KOPT-K1 (cell line): ENCODE data around the gene CFAP221.
"Not testable (repeated sequence)": the region's sequence is repeated elsewhere in the genome, so short reads cannot be mapped to it uniquely, and the experiment has no call there.

Source experiments
- H3K27ac ChIP-seq: fragments of 200-600 bp; sonication (generic); 2 replicates; pipeline ENCODE4 v1.5.1; 2016; ENCODE audit warnings: antibody characterized with exemption, mild to moderate bottlenecking, low read depth, low read length; ENCODE audit not compliant: poor library complexity, severe bottlenecking
- H3K36me3 ChIP-seq: fragments of 200-600 bp; sonication (generic); 2 replicates; pipeline ENCODE4 v1.5.1; 2017; ENCODE audit warnings: antibody characterized with exemption, mild to moderate bottlenecking, low read length, moderate library complexity; ENCODE audit not compliant: insufficient read depth
- H3K9me3 ChIP-seq: fragments of 200-600 bp; sonication (generic); 2 replicates; pipeline ENCODE4 v1.5.1; 2017; ENCODE audit warnings: antibody characterized with exemption, low read length, mild to moderate bottlenecking; ENCODE audit not compliant: insufficient read depth, poor library complexity, severe bottlenecking

Gene CFAP221

DNA sequence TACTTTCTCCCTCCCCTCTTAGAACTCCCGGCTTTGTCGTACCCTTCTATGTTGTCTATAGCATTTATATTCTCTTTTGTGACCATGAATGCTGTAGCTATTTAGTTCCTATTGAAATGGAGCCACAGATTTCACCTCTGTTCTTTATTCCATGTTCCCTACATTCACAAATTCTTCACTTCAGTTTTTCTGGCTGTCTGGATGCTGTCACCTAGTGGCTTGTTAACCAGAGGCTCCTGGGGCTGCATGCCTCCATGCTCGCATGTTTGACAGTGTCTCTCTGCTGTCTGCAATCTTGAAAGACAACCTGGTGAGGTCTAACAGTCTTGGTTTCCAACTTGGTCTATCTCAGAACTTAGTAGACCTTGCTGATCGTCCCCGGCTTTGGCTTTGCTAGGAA, 48.2 kb downstream of the CFAP221 start:
- no peak overlapping the region for H3K27ac ChIP-seq
- no peaks in the 10 kb centered on the region for H3K36me3 ChIP-seq
- H3K9me3 ChIP-seq = no peaks in the 10 kb centered on the region

DNA sequence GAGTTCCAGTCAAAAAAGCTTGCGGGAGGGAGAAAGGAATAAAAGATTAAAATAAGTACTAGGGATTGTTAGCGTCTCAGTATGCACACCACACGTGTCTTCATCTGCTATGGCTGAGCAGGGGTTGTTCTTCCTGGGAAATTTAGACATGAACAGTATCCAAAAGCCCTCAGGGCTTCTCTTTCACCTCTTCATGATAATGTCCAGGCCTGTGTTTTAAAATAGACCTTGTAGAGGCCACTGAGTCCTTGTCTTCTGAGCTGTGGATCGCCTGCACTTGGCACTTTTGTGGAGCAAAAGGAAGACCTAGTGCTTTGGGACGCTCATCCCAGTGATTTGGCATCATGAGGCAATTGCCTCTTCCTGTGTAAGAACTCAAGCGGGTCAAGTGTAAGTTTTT, 52.4 kb downstream of the CFAP221 start:
- Histone ChIP-seq H3K27ac (no peak overlapping the region), H3K36me3 (no peaks in the 10 kb centered on the region), H3K9me3 (no peaks in the 10 kb centered on the region)

DNA sequence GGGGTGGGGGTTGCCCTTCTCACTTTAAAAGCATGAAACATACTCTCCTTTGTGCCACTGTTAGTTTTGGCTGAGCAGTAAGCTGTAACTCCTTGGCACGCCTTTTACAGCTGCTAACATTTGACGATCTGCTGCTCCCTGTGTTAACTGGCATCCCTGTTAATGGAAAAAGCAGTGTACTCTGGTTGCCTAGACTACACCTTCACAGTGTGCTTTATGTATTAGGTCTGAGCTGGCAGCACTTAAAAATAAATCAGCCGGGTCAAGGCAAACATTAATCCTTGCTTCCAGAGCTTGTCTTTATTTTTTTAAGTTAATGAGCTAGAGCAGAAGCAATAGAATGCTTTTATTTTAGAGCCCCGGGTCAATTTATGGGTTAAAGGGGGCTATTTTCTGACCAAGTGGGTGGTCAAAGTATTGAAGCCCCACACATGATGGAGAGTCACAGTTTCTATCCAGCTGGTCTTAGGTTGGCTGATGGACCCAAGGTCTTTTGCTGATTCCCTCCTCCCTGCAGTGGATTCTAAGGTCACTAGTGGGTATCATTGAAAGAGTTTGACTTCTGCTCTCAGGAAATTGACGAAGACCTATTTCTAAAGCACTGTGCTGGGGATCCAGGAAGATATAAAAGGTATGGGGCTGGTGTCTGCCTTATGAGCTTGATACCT, 54.5 kb downstream of the CFAP221 start:
- Histone ChIP-seq H3K36me3 (no peaks in the 10 kb centered on the region), H3K27ac (no peak overlapping the region), H3K9me3 (no peaks in the 10 kb centered on the region)

DNA sequence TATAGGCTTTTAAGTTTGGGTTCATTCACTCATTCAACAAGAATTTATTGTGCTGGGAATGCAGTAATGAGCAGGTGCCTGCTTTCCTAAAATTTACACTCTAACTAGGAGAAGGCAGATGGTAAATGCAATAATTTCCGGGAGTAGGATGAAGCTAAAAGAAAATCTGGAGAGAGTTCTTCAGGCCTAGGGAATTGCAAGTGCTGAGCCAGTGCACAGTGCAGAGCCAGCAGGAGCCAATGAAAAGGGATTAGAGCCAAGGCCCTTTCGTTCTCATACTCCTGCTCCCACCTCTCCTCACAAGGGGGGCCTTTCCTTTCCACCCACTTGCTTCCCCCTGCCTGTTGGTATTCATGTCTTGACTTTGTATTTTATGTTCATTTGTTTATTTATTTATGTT, 55.1 kb downstream of the CFAP221 start:
- no peak overlapping the region for H3K27ac ChIP-seq
- no peaks in the 10 kb centered on the region for H3K36me3 ChIP-seq
- H3K9me3 ChIP-seq = no peaks in the 10 kb centered on the region

DNA sequence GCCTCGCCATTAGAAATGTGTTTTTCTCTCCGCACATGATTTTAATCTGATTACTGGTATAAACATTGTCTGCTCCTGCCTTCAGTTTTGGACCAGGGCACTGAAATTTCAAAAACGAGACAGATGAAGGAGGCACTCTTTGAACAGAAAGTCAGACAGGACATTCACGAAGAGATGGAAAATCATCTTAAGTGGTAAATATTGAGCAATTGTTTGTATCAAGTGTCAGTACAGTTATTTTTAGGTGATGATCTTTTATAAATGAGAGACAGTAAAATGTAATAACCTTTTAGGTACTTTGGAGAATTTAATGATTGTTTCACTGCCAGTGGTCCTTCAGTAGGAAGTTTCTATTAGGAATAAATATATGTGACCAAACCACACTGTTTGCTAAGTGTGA, 60.8 kb downstream of the CFAP221 start:
- Histone ChIP-seq H3K9me3 (no peaks in the 10 kb centered on the region), H3K27ac (no peak overlapping the region), H3K36me3 (no peaks in the 10 kb centered on the region)

DNA sequence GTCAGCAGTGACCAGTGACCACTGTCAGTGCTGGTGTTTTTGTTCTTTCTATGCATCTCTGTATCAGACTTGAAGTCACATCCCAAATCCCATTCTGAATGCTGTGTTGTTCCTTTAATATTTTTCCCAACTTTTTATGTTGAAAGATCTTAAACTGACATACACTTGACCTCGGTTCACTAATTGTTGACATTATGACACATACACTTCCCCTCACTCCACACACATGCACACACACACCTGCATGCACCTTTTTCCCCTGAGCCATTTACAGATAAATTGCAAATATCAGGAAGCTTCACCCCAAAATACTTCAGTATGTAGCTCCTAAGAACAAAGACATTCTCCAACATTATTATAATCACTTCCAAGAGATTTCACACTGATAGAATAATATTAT, 62.4 kb downstream of the CFAP221 start:
- H3K36me3 ChIP-seq = no peaks in the 10 kb centered on the region
- H3K27ac ChIP-seq = no peak overlapping the region
- no peaks in the 10 kb centered on the region for H3K9me3 ChIP-seq

DNA sequence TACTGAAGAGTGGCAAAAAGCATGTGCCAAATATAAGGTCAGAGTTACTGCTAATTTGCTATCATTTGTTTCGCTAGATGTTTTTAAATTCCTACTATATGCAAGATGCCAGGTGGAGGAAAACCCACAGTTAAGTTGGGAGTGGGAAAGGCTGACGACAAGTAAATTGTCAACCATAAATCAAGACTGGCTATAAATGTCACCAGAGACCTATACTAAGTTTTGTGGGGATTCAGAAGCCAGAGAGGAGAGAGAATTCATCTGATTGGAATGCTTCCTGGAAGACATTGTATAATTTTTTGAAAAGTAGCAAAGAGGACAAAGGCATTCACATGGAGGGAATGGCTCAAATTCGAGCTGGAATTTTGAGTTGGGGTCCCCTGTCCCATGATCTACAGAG, 64.3 kb downstream of the CFAP221 start:
- Histone ChIP-seq H3K27ac (no peak overlapping the region), H3K9me3 (peaks cover 5% of the 10 kb centered on the region), H3K36me3 (no peaks in the 10 kb centered on the region)

DNA sequence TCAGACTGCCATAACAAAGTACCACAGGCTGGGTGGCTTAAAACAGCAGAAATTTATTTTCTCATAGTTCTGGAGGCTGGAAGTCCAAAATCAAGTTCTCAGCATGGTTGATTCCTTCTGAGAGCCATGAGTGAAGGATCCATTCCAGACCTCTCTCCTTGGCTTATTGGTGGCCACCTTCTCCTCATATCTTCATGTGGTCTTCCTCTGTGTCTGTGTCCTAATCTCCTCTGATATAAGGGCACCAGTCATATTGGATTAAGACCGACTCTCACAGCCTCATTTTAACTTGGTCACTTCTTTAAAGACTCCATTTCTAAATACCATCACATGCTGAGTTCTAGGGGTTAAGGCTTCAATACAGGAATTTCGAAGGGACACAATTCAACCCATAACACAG, 65.1 kb downstream of the CFAP221 start:
- Histone ChIP-seq H3K9me3 (peaks cover 13% of the 10 kb centered on the region), H3K36me3 (no peaks in the 10 kb centered on the region), H3K27ac (no peak overlapping the region)

DNA sequence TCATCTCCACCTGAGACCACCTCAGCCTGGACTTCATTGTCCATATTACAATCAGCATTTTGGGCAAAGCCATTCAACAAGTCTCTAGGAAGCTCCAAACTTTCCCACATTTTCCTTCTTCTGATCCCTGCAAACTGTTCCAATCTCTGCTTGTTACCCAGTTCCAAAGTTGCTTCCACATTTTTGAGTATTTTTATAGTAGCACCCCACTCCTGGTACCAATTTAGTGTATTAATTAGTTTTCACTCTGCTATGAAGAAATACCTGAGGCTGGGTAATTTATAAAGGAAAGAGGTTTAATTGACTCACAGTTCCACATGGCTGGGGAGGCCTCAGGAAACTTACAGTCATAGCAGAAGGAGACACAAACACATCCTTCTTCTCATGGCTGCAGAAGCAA, 69.9 kb downstream of the CFAP221 start:
- not testable (repeated sequence) for H3K36me3 ChIP-seq, H3K27ac ChIP-seq
- H3K9me3 ChIP-seq = peaks cover 26% of the 10 kb centered on the region

DNA sequence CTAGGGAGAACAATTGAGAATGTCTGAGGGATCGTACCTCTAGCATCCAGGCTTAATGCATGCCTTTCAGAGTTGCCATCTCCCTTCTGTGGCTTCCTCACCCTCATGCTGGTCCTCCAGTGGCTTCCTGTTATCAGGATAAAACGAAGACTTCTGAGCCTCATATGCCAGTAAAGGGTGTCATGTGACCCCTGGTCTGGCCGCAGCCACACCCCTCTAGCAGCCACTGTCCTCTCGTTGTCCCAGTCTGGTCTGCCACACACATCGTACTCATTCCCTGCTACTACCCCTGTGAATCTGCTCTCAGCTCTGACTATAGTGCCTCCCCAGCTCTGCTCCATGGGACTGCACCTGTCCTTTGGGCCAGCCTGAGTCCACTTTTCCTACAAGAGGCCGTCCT, 72.2 kb downstream of the CFAP221 start:
- H3K9me3 ChIP-seq = peaks cover 26% of the 10 kb centered on the region
- no peak overlapping the region for H3K27ac ChIP-seq
- H3K36me3 ChIP-seq = no peaks in the 10 kb centered on the region

DNA sequence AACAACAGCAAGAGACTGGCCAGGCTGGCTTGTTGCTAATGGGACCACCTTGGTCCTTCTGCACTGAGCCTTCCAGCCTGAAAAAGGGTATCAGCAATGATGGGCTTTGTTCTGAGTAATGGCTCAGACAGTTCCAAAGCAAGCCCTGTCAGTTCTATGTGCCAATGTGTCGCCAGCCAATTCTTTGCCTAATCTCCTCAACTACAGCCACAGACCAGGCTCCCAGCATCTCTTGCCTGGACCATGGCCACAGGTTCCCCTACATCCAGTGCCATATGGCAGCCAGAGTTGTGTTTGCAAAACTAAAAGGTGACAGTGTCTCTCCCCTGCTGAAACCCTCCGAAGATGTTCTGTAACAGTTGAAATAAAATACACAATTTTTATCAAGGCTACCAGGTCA, 73.2 kb downstream of the CFAP221 start:
- peaks cover 26% of the 10 kb centered on the region for H3K9me3 ChIP-seq
- H3K27ac ChIP-seq = no peak overlapping the region
- no peaks in the 10 kb centered on the region for H3K36me3 ChIP-seq

DNA sequence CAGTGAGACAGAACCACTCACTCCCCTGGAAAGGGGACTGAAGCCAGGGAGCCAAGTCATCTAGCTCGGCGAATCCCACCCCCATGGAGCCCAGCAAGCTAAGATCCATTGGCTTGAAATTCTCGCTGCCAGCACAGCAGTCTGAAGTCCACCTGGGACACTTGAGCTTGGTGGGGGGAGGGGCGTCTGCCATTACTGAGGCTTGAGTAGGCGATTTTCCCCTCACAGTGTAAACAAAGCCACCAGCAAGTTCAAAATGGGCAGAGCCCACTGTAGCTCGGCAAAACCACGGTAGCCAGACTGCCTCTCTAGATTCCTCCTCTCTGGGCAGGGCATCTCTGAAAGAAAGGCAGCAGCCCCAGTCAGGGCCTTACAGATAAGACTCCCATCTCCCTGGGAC, 74.5 kb downstream of the CFAP221 start:
- peaks cover 18% of the 10 kb centered on the region for H3K9me3 ChIP-seq
- H3K27ac ChIP-seq, H3K36me3 ChIP-seq: not testable (repeated sequence)

DNA sequence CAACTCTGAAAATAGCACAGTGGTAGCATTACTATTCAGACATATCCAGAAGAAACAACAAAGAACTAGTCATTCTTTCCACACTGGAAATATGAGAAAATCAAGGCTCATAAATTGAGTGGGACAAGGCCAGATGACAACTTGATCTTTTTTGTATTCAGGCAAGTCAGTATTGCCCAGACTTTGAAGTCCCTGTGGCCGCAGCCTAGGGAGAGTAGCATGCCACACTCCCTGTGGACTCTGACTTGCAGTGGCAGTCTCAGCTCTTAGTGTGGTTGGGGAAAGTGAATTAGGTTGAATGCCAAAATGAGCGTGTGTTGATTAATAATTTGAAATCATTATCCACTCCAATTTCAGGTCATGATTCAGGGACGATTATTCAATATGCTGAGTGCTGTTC, 81.0 kb downstream of the CFAP221 start:
- no peak overlapping the region for H3K27ac ChIP-seq
- no peaks in the 10 kb centered on the region for H3K9me3 ChIP-seq
- no peaks in the 10 kb centered on the region for H3K36me3 ChIP-seq

DNA sequence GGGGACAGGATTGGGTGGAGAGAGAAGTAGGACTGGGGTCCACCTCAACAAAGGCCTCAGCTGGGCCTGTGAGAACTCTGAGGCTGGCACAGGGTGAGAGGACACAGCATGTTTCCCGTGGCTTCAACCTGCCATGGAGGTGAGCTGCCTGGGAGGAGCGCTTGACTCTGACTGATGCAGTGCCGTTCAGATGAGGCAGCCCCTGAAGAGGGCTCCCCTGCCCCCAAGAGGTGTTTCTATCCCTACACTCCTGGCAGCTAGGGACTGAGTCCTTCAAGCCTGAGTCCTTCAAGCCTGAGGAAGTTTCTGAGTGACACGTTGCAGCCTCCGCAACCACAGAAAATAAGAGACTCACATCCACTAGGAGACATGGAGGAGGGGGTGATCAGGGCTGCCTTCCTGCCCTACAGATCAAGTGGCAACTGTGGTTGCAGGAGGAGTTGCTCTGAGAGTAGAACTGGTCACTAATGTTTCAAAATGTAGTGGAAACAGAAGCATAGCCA, 85.1 kb downstream of the CFAP221 start:
- H3K36me3 ChIP-seq = no peaks in the 10 kb centered on the region
- H3K27ac ChIP-seq = no peak overlapping the region
- no peaks in the 10 kb centered on the region for H3K9me3 ChIP-seq

DNA sequence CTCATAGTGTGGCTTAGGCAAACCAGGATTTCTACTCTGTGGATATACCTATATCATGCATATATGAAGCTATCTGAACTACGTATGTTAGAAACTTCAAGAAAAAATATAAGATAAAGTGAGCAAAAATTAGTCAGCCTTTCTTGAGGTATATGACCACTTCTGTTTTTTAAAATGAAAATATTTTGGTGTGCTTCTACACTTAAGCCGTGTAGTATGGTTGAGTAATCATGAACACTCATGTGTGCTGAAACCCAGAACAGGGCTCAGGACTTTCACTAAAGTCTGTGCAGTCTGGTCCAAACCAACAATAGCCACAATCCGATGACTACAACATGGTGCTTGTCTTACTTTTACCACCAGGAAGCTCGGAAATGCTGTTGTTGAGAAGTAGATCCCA, 85.9 kb downstream of the CFAP221 start:
- Histone ChIP-seq H3K27ac (no peak overlapping the region), H3K9me3 (no peaks in the 10 kb centered on the region)

DNA sequence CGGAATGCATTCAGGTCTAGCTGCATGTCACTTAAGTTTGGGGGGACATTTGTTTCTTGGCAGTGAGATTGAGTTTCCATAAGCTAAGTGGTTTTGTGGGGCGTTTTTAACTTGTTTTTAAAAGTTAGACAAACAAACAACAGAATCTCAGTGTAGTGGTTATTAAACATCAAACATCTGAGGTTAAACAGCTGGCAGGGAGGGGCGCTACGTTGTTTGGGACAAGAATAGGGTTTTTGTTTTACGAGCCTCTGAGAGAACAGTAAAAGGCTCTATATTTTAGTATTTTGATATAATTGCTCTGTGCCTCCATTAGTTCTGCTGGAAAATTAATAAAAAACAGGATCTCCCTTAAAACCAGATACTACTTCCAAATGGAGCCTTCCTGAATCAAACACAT, 93.1 kb downstream of the CFAP221 start:
- Histone ChIP-seq H3K27ac (no peak overlapping the region), H3K36me3 (no peaks in the 10 kb centered on the region), H3K9me3 (no peaks in the 10 kb centered on the region)

More for the DNA sequence above, 85.9 kb downstream of the CFAP221 start:
- no peaks in the 10 kb centered on the region for H3K36me3 ChIP-seq
